GM19238 (cell line): ENCODE measurements around the gene EZR.

Source experiments
- DNase-seq: peaks from one replicate; pipeline ENCODE4 v3.0.0; 2011; ENCODE audit warnings: low spot score; ENCODE audit not compliant: insufficient read length

The EZR gene

GRCh38 chr6:158763434-158764182 is 55.6 kb downstream of the EZR start:
- DNase-seq: no peak

DNA sequence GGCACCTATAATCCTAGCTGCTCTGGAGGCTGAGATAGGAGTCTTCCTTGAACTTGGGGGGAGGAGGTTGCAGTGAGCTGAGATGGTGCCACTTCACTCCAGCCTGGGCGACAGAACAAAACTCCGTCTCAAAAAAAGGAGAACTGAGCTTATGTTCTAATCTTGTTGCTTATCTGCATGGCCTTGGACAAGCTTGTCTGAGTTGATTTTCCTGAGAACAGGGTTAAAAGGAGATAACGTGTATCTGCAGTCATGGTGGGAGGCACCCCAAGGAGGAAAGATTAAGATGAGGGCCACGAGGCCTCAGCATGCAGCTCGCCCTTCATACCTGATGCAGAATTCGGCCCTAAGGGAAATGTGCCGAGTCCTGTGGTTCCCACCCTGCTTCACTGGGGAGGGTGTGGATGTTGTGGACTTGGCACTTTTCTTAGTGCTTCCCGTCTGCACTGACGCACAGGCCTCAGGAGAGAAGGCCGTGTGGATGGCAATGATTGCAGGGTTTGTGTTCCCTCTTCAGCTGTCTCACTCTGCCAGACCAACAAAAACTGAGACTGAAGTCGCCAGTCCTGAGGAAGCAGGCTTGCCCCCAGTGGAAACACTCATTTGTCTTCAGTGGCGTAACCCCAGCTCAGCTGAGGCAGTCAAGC is 56.3 kb downstream of the EZR start:
- no peak for DNase-seq

GRCh38 chr6:158761746-158762145 is 57.4 kb downstream of the EZR start:
- no peak for DNase-seq

DNA sequence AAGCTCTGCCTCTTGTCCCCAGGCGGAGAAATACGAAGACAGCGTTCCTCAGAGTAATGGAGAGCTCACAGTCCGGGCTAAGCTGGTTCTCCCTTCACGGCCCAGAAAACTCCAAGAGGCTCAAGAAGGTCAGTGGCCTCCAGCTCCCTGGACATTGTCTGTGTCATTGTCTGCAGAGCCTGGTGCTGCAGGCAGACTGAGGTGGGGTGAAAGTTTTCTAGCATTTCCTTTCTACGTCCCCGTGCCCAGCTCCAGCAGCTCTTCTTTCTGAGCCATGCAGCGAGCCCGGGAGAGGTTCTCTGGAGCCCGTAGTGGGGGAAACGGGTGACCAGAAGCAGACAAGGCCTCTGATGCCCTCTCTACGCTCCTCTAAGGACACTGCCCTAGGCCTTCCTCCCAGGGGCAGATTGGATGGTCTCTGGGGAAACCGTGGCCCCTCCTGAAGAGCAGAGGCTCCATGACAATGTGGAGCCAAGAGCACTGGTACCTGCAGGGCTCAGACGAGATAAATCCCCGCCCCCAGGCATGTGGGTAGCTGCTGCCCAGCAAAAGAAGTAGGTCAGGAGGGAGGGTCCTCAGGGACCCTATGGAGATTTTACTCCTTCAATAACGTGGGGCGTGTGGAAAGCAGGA is 58.4 kb downstream of the EZR start:
- DNase-seq: no peak

DNA sequence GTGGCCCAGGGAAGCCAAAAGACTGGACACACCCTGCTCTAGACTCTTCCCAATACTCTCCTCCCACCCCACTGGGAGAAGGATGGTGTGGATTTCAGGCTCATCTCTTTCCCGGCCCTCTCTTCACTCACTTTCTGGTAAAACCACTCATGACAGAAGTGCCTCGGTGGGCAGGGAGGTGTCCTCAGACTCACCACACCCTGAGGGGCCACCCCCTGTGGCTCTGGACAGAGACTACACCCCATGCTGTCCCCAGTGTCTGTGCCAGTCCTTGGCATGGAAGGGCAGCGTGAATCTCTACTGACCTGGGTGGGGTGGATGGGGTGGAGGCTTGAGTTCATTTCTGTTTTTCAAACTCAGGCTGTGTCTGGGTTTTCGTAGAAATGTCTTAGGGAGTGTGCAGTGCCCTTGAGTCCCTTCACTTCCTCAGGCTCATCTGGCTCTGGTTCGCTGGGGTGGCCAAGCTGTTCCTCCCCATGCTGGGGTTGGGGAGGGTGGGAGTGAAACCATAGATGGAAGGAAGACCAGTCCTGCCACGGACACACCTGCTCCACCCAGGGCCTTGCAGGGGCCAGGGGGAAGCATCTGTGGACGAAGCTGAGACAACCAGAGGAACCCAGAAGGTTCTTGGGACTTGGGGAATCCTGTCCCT is 59.1 kb downstream of the EZR start:
- no peak for DNase-seq

GRCh38 chr6:158758941-158759479 is 60.2 kb downstream of the EZR start:
- DNase-seq: no peak

- DNase-seq: no peak
Observed at GRCh38 chr6:158758451-158758860, 60.7 kb downstream of the EZR start.

- DNase-seq: no peak
Observed at GRCh38 chr6:158757753-158758090, 61.4 kb downstream of the EZR start.

DNA sequence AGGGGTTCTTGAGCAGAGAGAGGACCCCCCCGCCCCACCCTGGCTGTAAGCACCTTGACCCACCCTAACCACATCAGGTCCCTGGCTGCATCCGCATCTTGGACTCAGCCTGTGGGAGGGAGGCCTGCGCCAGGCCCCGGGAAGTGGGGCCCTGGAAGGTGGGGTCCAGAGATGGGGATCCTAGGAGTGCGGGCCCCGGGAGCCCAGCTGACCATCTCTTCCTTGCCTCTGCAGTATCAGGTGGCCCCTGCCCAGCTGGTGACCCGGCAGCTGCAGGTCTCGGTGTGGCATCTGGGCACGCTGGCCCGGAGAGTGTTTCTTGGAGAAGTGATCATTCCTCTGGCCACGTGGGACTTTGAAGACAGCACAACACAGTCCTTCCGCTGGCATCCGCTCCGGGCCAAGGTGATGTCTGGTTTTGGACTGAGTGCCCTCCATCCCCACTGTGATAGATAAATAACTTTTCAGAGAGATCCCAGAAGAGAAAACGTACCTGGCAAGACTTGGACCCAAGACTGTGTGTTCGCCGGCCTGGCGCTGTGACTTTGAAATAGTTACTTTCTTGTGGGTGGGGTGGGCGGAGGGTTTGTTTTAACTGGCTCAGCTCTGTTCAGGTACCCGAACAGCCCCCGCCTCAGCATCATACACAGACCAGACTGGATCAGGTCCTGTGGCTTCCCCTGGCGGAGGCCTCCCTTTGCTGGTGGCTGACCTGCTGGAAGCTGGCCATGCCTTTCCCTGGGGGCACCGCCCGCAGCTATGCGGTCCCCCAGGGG is 62.0 kb downstream of the EZR start:
- no peak for DNase-seq

GRCh38 chr6:158756126-158756525 is 63.0 kb downstream of the EZR start:
- no peak for DNase-seq

GRCh38 chr6:158755636-158756035 is 63.5 kb downstream of the EZR start:
- no peak for DNase-seq

GRCh38 chr6:158754738-158755137 is 64.4 kb downstream of the EZR start:
- DNase-seq: no peak

DNA sequence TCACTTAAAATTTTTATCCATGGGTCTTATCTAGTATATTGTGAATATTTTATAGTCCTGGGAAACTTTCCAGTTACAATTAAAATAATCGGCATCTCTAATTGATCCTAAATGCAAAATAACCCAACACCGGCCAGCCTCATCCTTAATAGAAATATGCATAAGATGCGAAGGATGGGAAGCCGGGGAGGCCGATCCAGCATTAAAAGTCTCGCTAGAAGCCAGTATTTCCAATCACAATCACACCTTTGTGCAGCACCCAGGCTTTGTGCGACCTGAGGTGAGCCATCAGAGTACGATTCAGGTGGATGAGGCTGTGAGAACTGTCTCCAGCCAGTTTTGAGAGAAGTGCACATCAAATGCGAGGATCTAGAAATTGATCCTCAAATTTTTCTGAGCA is 65.4 kb downstream of the EZR start:
- DNase-seq: no peak

DNA sequence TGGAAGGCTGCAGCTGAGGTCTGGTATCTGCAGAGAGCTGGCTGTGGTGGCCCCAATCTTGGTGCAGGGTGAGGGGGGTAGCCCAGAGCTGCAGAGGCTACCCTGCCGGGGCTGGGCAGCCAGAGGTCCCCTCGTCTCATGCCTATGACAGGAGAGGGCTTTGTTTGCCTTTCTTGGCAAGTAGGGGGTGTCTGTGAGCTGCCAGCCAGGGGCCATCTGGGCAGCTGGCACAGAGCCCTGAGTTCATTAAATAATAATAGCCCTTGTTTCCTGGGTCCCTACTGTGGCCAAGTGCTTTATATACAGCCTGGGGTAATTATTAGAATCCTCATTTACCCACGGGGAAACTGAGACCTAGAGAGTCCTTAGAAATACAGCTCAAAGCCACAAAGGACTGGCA is 66.6 kb downstream of the EZR start:
- no peak for DNase-seq

- no peak for DNase-seq
Observed at GRCh38 chr6:158751921-158752320, 67.2 kb downstream of the EZR start.

GRCh38 chr6:158751224-158751623 is 67.9 kb downstream of the EZR start:
- no peak for DNase-seq

GRCh38 chr6:158744986-158745430 is 74.2 kb downstream of the EZR start:
- DNase-seq: no peak

DNA sequence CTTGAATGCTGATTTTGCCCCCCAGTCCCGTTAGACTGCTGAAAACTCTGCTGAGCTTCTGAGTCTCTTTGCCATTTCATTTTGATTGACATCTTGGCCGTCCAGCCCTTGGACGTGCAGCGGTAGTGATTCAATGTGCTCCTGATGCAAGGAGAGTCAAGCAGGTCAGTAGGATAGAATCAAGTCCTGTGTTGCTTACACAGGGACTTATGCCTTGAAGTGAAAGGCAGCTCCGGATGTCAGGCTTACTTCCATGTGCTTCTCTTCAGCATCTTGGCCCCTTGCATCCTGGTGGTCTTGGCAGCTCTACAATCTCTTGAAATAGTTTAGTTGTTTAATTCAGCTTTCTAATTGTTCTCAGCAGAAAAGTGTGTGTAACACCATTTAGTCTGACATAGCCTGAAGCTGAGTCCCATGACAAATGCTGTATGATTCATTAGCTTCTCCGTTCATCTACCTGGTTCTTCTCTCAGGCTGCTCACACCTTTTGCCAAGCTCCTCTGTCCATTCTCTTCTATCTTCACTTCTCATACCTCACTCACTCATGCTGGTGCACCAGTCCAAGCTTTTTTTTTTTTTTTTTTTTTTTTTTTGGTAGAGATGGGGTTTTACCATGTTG is 76.0 kb downstream of the EZR start:
- DNase-seq: no peak

- DNase-seq: no peak
Observed at GRCh38 chr6:158739673-158740072, 79.5 kb downstream of the EZR start.

DNA sequence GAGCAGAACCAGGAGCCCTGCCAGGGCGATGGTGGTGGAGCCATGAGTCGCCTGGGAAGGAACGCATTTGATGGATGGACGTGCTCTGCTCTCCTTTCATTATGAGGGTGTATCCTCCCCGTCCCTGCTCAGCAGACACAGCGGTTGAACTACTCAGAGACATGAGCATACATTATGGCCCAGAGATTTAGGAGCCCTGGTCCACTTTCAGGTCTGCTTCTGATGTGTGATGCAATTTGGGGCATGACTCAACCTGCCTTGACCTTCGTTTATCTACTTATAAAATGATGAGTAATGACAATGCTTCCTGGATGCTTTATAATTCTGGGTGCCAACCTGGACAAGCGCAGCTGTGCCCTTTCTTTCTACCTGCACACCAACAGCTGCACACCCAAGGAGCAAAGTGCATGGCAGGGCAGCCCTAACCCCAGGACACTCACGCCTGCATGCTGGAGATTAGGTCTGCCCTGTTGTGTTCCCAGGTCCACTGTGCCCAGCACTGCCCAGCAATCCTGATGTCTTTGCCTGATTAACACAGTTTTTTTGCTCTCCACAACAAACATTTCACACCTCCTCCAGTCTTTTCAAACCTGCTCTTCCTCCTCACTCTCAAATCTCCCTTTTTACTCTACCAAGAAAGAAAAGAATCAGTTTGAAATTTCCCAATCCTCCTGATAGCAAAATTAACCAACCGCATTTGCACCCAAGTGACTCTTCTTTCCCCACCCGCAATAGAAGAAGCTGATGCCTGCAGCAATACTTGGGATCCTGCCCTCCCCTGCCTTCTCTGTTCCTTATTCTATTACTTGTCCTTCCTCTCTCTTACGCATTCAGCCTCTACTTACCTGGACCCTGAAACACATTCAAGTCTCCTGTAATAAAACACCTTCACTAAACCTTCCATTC is 81.2 kb downstream of the EZR start:
- DNase-seq: no peak
